SHP77 treated with DMSO at 0.1 percent for 48 hours (cell line): ENCODE results near the gene ATXN7L1.

Experiments used
- DNase-seq: peaks from one replicate; lab custom pipeline; 2025; lab: John Stamatoyannopoulos, UW

Gene ATXN7L1

DNA sequence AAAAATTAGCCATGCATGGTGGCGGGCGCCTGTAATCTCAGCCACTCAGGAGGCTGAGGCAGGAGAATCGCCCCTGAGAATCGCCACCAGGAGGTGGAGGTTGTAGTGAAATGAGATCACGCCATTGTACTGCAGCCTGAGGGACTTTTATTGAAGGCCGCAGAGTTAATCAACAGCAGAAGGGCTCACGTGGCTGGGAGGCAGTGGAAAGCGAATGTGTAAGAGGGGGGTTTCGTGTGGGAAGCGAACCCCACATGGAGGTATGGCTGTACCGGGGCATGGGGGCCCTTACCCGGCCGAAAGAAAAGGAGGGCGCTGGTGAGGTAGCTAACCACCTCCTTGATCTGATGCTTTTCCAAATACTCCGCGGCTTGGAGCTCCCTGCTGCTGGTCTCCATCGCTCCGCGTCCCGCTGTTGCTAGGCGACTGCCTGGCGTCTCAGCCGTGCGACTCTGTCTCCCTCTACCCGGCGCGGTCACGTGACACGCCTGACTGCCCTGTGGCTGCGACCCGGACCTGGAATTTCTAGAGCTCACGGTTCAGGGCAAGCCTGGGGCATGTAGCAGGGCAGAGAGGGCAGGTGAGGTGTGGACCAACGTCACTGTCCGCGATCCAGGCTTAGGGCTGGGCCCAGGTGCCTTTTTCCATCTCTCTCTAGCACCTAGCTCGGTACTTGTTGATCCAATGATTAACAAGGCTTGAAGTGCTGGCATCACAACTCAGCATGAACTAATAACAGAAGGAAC, 295.2 kb downstream of the ATXN7L1 start, which contains the start of gene EFCAB10:
TSS of gene EFCAB10 (minus strand) at position 428 of the 746 bp plus-strand sequence. CDS start at position 398, 30 bp downstream.
- peak; percentile 68 for DNase-seq

DNA sequence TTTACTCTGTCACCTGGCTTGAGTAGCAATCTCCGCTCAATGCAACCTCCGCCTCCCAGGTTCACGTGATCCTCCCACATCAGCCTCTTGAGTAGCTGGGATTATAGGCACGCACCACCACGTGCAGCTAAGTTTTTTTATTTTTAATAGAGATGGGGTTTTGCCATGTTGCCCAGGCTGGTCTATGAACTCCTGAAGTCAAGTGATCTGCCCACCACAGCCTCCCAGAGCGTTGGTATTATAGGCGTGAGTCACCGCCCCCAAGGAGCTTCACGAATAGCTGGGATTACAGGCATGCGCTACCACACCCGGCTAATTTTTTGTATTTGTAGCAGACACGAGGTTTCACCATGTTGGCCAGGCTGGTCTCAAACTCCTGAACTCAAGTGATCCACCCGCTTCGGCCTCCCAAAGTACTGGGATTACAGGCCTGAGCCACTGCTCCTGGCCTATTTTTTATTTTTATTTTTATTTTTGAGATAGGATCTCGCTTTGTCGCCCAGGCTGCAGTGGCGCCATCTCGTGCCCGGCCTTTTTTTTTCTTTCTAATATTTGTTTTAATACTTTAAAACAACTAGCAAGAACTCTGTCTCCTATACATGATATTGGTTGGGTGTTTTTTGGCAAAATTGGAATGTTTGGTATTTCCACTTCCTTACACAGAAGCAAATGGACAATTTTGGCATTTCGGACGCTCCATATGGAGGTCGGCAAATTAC, 296.2 kb downstream of the ATXN7L1 start:
- no peak for DNase-seq

- DNase-seq, result no peak
Observed at GRCh38 chr7:105578496-105578895, 297.9 kb downstream of the ATXN7L1 start.

DNA sequence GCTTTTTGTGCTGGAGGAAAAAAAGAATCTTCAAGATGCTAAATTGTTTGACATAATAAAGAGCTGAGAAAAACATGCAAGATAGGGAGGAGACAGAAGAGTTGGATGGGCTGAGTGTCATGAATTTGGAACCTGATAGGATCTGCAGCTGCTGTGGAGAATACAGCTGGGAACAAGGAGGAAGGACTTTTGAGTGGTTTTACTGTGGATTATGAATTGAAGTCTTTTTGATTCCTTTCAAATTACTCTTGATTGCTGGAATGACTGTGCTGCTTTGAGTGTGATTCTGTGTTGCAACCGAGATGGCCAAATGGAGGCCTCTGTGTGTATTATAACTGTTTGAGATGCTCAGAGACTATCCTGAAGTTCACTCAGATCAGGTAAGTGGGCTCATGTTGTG, 299.1 kb downstream of the ATXN7L1 start:
- DNase-seq, result no peak

DNA sequence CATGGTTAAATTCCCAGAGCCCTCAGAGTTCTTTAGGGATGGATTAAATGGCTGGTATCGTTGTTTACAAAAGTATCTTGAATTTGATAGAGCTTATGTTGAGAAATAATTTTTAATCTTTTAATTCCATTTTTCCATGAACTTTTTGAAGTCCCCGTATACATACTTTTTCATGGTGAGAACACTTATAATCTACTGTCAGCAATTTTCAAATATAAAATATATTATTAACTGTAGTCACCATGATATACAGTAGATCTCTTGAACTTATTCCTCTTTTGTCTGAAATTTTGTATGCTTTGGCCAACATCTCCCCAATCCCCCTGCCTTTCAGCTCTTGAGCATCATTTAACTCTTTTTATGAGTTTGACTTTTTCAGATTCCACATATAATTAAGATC, 304.5 kb downstream of the ATXN7L1 start:
- DNase-seq, result no peak

GRCh38 chr7:105567821-105568220, 308.6 kb downstream of the ATXN7L1 start:
- no peak for DNase-seq

- no peak for DNase-seq
Observed at GRCh38 chr7:105567024-105567423, 309.4 kb downstream of the ATXN7L1 start.

DNA sequence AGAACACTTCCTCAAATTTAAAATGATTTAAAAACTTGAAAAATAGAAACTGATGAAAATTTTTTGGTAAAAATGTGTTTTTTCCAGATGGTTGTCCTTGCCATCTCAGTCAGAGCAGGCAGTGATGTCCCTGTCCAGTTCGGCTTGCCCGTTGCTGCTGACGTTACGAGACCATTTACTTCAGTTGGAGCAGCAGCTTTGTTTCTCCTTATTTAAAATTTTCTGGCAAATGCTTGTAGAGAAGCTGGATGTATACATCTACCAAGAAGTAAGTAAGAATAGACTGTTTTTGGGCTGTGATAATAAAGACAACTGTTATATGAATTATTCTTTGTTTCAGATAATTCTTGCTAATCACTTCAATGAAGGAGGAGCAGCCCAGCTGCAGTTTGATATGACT, 311.2 kb downstream of the ATXN7L1 start:
- DNase-seq, result no peak

- DNase-seq, result no peak
Observed at GRCh38 chr7:105559926-105560325, 316.5 kb downstream of the ATXN7L1 start.
